Activated effector memory CD4-positive, alpha-beta T cell treated with anti-CD3 and anti-CD28 coated beads, Interleukin-2, amount 50 U/mL, for 16 hours (primary cell): ENCODE results near the gene CAMTA1.
A peak's percentile ranks its signal among the peaks of the same experiment; 100 is the strongest.
"Not testable (repeated sequence)": the region's sequence is repeated elsewhere in the genome, so short reads cannot be mapped to it uniquely, and the experiment has no call there.

Experiments used
- DNase-seq: peaks from one replicate; pipeline ENCODE4 v3.0.0-alpha.2; 2020

Gene CAMTA1

GRCh38 chr1:7404046-7404742 lies 618.9 kb downstream of the CAMTA1 start:
- DNase-seq, result peak; percentile 34

- peak; percentile 31 for DNase-seq
These were observed 620.7 kb downstream of the CAMTA1 start for GRCh38 chr1:7405844-7406500.

- DNase-seq, result peak; percentile 51
These were observed 621.6 kb downstream of the CAMTA1 start for GRCh38 chr1:7406641-7407543.

- peak; percentile 50 for DNase-seq
These were observed 622.3 kb downstream of the CAMTA1 start for GRCh38 chr1:7407544-7407895.

GRCh38 chr1:7407980-7408770 lies 622.9 kb downstream of the CAMTA1 start:
- DNase-seq, result peak; percentile 51

GRCh38 chr1:7408771-7409150 lies 623.5 kb downstream of the CAMTA1 start:
- no peak for DNase-seq

- peak; percentile 45 for DNase-seq
These were observed 624.0 kb downstream of the CAMTA1 start for GRCh38 chr1:7409278-7409677.

- peak; percentile 46 for DNase-seq
These were observed 624.9 kb downstream of the CAMTA1 start for GRCh38 chr1:7410156-7410555.

GRCh38 chr1:7417618-7418017 lies 632.4 kb downstream of the CAMTA1 start:
- DNase-seq, result not testable (repeated sequence)

GRCh38 chr1:7418442-7419080 lies 633.3 kb downstream of the CAMTA1 start:
- DNase-seq, result peak; percentile 43

GRCh38 chr1:7420098-7420445 lies 634.8 kb downstream of the CAMTA1 start:
- peak; percentile 19 for DNase-seq

- DNase-seq, result peak; percentile 49
These were observed 635.3 kb downstream of the CAMTA1 start for GRCh38 chr1:7420470-7421100.

- peak; percentile 21 for DNase-seq
These were observed 636.3 kb downstream of the CAMTA1 start for GRCh38 chr1:7421471-7422075.

GRCh38 chr1:7422081-7422480 lies 636.8 kb downstream of the CAMTA1 start:
- DNase-seq, result peak; percentile 25

GRCh38 chr1:7422561-7422960 lies 637.3 kb downstream of the CAMTA1 start:
- peak; percentile 37 for DNase-seq

- peak; percentile 48 for DNase-seq
These were observed 637.7 kb downstream of the CAMTA1 start for GRCh38 chr1:7422966-7423365.

GRCh38 chr1:7424352-7424890 lies 639.2 kb downstream of the CAMTA1 start:
- DNase-seq, result peak; percentile 38

GRCh38 chr1:7425229-7425628 lies 640.0 kb downstream of the CAMTA1 start:
- DNase-seq, result no peak

GRCh38 chr1:7425771-7426170 lies 640.5 kb downstream of the CAMTA1 start:
- no peak for DNase-seq

GRCh38 chr1:7426780-7427604 lies 641.7 kb downstream of the CAMTA1 start:
- DNase-seq, result no peak
